HCT116 (cell line): ENCODE data around the gene PARP9. TPM values are rescaled to one million over a fixed set of nuclear protein-coding genes. Genes with fewer than 3 reads are reported as not detected.

Source experiments
- ATAC-seq: fragments of 200-7000 bp; cut with Tn5 transposase; 2 replicates; pipeline ENCODE4 v1.9.1; 2020; ENCODE audit warnings: mild to moderate bottlenecking, moderate library complexity
- BruUV-seq: library from RNA; stranded (reverse); fragments of 400-500 nt; replicated peaks from 2 replicates; lab custom pipeline; 2021; lab: Mats Ljungman, UMichigan
- CTCF ChIA-PET: fragments of 300-600 bp; sonication (Branson Sonifier 250); formaldehyde crosslinking; loops from one replicate; lab custom pipeline; 2021; ENCODE audit warnings: antibody characterized with exemption; lab: Charles Lee
- POLR2A ChIA-PET: fragments of 300-600, 350-600 bp; sonication (Branson Sonifier 250); formaldehyde crosslinking; loops from one replicate; lab custom pipeline; 2021; ENCODE audit warnings: antibody characterized with exemption; lab: Charles Lee
- RAD21 ChIA-PET, 2 experiments: fragments of 300-600 bp; sonication (Branson Sonifier 250); formaldehyde crosslinking; loops; one replicate each; lab custom pipeline; 2023; ENCODE audit warnings: low total read pairs in 2 of 2; ENCODE audit not compliant: uncharacterized antibody in 2 of 2, unreplicated experiment in 2 of 2, low non-redundant PET in 1 of 2; lab: Charles Lee
- DNase-seq: peaks from one replicate; pipeline ENCODE4 v3.0.0-alpha.2; 2010; ENCODE audit warnings: low read depth, low spot score
- H2AFZ ChIP-seq: fragments of 200-600 bp; shearing (Covaris generic), sonication (generic); 2 replicates; pipeline ENCODE4 v1.6.1; 2017; ENCODE audit warnings: low read depth, mixed run types, mixed read lengths, antibody characterized with exemption, low read length; ENCODE audit not compliant: poor library complexity, severe bottlenecking
- H3K27ac ChIP-seq: 2 replicates; pipeline ENCODE4 v1.5.1; 2012; ENCODE audit warnings: low read depth, low read length
- H3K27me3 ChIP-seq: fragments of 200-600 bp; sonication (generic); 2 replicates; pipeline ENCODE4 v1.6.1; 2016; ENCODE audit warnings: mixed run types, low read length, mixed read lengths; ENCODE audit not compliant: insufficient read depth
- H3K36me3 ChIP-seq, 2 experiments: fragments of 200-500 bp in 1 of 2; fragments of 200-600 bp in 1 of 2; sonication (Bioruptor generic) in 1 of 2; sonication (generic) in 1 of 2; 2 replicates each; pipeline versions ENCODE4 v1.5.1 to v1.6.1; 2014 to 2016; ENCODE audit warnings: low read length in 2 of 2, inconsistent platforms in 1 of 2, mixed read lengths in 1 of 2, mixed run types in 1 of 2; ENCODE audit not compliant: insufficient read depth in 2 of 2, control insufficient read depth in 1 of 2
- H3K4me1 ChIP-seq, 2 experiments: fragments of 200-600 bp in 1 of 2; sonication (generic) in 1 of 2; 2 replicates each; pipeline versions ENCODE4 v1.5.1 to v1.6.1; 2012 to 2017; ENCODE audit warnings: low read length in 2 of 2, inconsistent platforms in 1 of 2, mild to moderate bottlenecking in 1 of 2, mixed read lengths in 1 of 2, mixed run types in 1 of 2, moderate library complexity in 1 of 2; ENCODE audit not compliant: insufficient read depth in 2 of 2, control insufficient read depth in 1 of 2
- H3K4me2 ChIP-seq: fragments of 200-600 bp; sonication (generic); 2 replicates; pipeline ENCODE4 v1.6.1; 2017; ENCODE audit warnings: mixed run types, low read length, mixed read lengths
- H3K4me3 ChIP-seq, 2 experiments: fragments of 200-600 bp in 1 of 2; sonication (generic) in 1 of 2; replicated peaks in 1 of 2; 2 replicates each; pipeline ENCODE4 v1.5.1; 2011 to 2016; ENCODE audit warnings: low read length in 2 of 2, control low read depth in 1 of 2, low read depth in 1 of 2, mild to moderate bottlenecking in 1 of 2, mixed read lengths in 1 of 2, mixed run types in 1 of 2
- H3K79me2 ChIP-seq: fragments of 200-600 bp; sonication (generic); 2 replicates; pipeline ENCODE4 v1.6.1; 2017; ENCODE audit warnings: mild to moderate bottlenecking, mixed run types, low read length, moderate library complexity, mixed read lengths; ENCODE audit not compliant: insufficient read depth
- H3K9ac ChIP-seq: fragments of 200-600 bp; sonication (generic); 2 replicates; pipeline ENCODE4 v1.6.1; 2016; ENCODE audit warnings: low read length, mixed read lengths
- H3K9me2 ChIP-seq: fragments of 200-600 bp; sonication (generic), shearing (Covaris generic); 2 replicates; pipeline ENCODE4 v1.6.1; 2017; ENCODE audit warnings: mixed run types, mild to moderate bottlenecking, moderate library complexity; ENCODE audit not compliant: insufficient read depth
- H3K9me3 ChIP-seq, 2 experiments: fragments of 200-500 bp in 1 of 2; fragments of 200-600 bp in 1 of 2; sonication (Bioruptor generic) in 1 of 2; sonication (generic) in 1 of 2; 2 replicates each; pipeline ENCODE4 v1.6.1; 2014 to 2017; ENCODE audit warnings: low read length in 2 of 2, mixed read lengths in 2 of 2, inconsistent platforms in 1 of 2, low read depth in 1 of 2, mild to moderate bottlenecking in 1 of 2, mixed run types in 1 of 2, moderate library complexity in 1 of 2; ENCODE audit not compliant: control insufficient read depth in 1 of 2, insufficient read depth in 1 of 2
- H4K20me1 ChIP-seq: fragments of 200-600 bp; sonication (generic), shearing (Covaris generic); 2 replicates; pipeline ENCODE4 v1.6.1; 2017; ENCODE audit warnings: mixed run types, mild to moderate bottlenecking, moderate library complexity; ENCODE audit not compliant: insufficient read depth
- CEBPB ChIP-seq: IDR thresholded peaks from 2 replicates; pipeline ENCODE4 v1.6.1; 2012; ENCODE audit warnings: low read depth
- CTCF ChIP-seq, 3 experiments: fragments of 200-600 bp in 1 of 3; sonication (generic) in 1 of 3; IDR thresholded peaks in 2 of 3; conservative IDR thresholded peaks in 1 of 3; 2 replicates each; pipeline ENCODE4 v1.5.1; 2012 to 2017; ENCODE audit warnings: low read depth in 2 of 3, low read length in 2 of 3, antibody characterized with exemption in 1 of 3, borderline replicate concordance in 1 of 3, control low read depth in 1 of 3, mild to moderate bottlenecking in 1 of 3, mixed read lengths in 1 of 3, mixed run types in 1 of 3, moderate library complexity in 1 of 3; ENCODE audit not compliant: insufficient read depth in 1 of 3
- ELF1 ChIP-seq: IDR thresholded peaks from 2 replicates; pipeline ENCODE4 v1.6.1; 2012; ENCODE audit warnings: low read depth, borderline replicate concordance
- EZH2 ChIP-seq: fragments of 200-600 bp; sonication (generic); IDR thresholded peaks from 2 replicates; pipeline ENCODE4 v1.6.1; 2017; ENCODE audit warnings: antibody characterized with exemption, mixed run types
- EZH2phosphoT487 ChIP-seq: fragments of 200-600 bp; IDR thresholded peaks from 2 replicates; pipeline ENCODE4 v1.6.1; 2018; ENCODE audit warnings: antibody characterized with exemption, borderline replicate concordance
- FOSL1 ChIP-seq: IDR thresholded peaks from 2 replicates; pipeline ENCODE4 v1.6.1; 2012; ENCODE audit warnings: low read depth
- JUND ChIP-seq: IDR thresholded peaks from 2 replicates; pipeline ENCODE4 v1.6.1; 2012
- MAX ChIP-seq: IDR thresholded peaks from 2 replicates; pipeline ENCODE4 v1.6.1; 2012
- POLR2A ChIP-seq: IDR thresholded peaks from 2 replicates; pipeline ENCODE4 v1.7.0; 2011; ENCODE audit warnings: borderline replicate concordance; ENCODE audit not compliant: insufficient read depth, insufficient read length; ENCODE audit errors: extremely low read depth
- SRF ChIP-seq: IDR thresholded peaks from 2 replicates; pipeline ENCODE4 v1.6.1; 2012; ENCODE audit warnings: low read depth
- intact Hi-C: fragments of 100-400 bp; cut with micrococcal nuclease; formaldehyde crosslinking; loops from 2 replicates; pipeline ENCODE4 v1.10.0; 2022
- total RNA-seq: library from RNA; stranded (reverse); gene quantifications from one replicate; pipeline ENCODE4 v1.2.1, GENCODE V29; 2021; ENCODE audit not compliant: unreplicated experiment
- TF ChIP-seq, protein P1 (sequence below): IDR thresholded peaks from 2 replicates; pipeline ENCODE4 v1.6.1; 2012

The PARP9 gene
- total RNA-seq, 1 experiment from 2014 or later = 9.5 TPM

GRCh38 chr3:122536632-122537001, 27.5 kb downstream of the PARP9 start:
- no peaks in the 10 kb centered on the region for H4K20me1 ChIP-seq
- no peak for TF ChIP-seq SRF
- no peak for TF ChIP-seq ELF1
- TF ChIP-seq MAX = no peak
- no peak for TF ChIP-seq EZH2
- no peak for TF ChIP-seq FOSL1
- TF ChIP-seq, protein P1, sequence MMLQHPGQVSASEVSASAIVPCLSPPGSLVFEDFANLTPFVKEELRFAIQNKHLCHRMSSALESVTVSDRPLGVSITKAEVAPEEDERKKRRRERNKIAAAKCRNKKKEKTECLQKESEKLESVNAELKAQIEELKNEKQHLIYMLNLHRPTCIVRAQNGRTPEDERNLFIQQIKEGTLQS = no peak
- TF ChIP-seq CEBPB = no peak
- no peak for TF ChIP-seq POLR2A
- TF ChIP-seq EZH2phosphoT487 = no peak
- no peak for TF ChIP-seq JUND
- TF ChIP-seq CTCF (IDR thresholded peaks at IDR 0.05 in 2 of 3, conservative IDR thresholded peaks at IDR 0.05 in 1 of 3; ENCODE audit: borderline replicate concordance in 1 of 3, insufficient read depth in 1 of 3, low read depth in 2 of 3, low read length in 2 of 3) = no peak
- no peak overlapping the region for H3K4me2 ChIP-seq
- intact Hi-C loops = no loop called here
- no peak overlapping the region for H3K9ac ChIP-seq
- ChIA-PET POLR2A (no interaction called here), RAD21 (no interaction called here), CTCF (no interaction called here)
- H3K4me3 ChIP-seq = no peak overlapping the region
- BruUV-seq = no TSS peak
- no peaks in the 10 kb centered on the region for H3K27me3 ChIP-seq
- H3K27ac ChIP-seq = no peak overlapping the region
- H3K9me2 ChIP-seq = no peaks in the 10 kb centered on the region
- ATAC-seq (no peak), DNase-seq (no peak)
- H3K4me1 ChIP-seq = peaks cover 12 to 15% of the 10 kb centered on the region in 2 experiments
- no peaks in the 10 kb centered on the region for H3K36me3 ChIP-seq
- no peak overlapping the region for H2AFZ ChIP-seq
- no peaks in the 10 kb centered on the region for H3K79me2 ChIP-seq
- no peaks in the 10 kb centered on the region for H3K9me3 ChIP-seq
